ENCODE results near the gene MX2. TPM values are rescaled to one million over a fixed set of nuclear protein-coding genes. Genes with fewer than 3 reads are reported as not detected.

The MX2 gene
- total RNA-seq, 1 experiment from 2014 or later, result 56.7 TPM

- H3K4me3 ChIP-seq (ENCODE audit: low read depth in 2 of 2, low read length in 2 of 2), result no peak overlapping the region
- CTCF ChIA-PET, result no interaction called here
- H3K27me3 ChIP-seq (ENCODE audit: control insufficient read depth, insufficient read depth, low read length), result no peaks in the 10 kb centered on the region
- intact Hi-C loops (cut with micrococcal nuclease; ENCODE audit: unreplicated experiment) (no loop called here), in situ Hi-C loops (cut with HindIII; ENCODE audit: low pct_unique_long_range_greater_than_20kb, low sequenced_read_pairs) (no loop called here)
- H3K27ac ChIP-seq (ENCODE audit: low read length), result no peak overlapping the region
- BruUV-seq (replicated peaks), result no TSS peak
- TF ChIP-seq, protein P1, sequence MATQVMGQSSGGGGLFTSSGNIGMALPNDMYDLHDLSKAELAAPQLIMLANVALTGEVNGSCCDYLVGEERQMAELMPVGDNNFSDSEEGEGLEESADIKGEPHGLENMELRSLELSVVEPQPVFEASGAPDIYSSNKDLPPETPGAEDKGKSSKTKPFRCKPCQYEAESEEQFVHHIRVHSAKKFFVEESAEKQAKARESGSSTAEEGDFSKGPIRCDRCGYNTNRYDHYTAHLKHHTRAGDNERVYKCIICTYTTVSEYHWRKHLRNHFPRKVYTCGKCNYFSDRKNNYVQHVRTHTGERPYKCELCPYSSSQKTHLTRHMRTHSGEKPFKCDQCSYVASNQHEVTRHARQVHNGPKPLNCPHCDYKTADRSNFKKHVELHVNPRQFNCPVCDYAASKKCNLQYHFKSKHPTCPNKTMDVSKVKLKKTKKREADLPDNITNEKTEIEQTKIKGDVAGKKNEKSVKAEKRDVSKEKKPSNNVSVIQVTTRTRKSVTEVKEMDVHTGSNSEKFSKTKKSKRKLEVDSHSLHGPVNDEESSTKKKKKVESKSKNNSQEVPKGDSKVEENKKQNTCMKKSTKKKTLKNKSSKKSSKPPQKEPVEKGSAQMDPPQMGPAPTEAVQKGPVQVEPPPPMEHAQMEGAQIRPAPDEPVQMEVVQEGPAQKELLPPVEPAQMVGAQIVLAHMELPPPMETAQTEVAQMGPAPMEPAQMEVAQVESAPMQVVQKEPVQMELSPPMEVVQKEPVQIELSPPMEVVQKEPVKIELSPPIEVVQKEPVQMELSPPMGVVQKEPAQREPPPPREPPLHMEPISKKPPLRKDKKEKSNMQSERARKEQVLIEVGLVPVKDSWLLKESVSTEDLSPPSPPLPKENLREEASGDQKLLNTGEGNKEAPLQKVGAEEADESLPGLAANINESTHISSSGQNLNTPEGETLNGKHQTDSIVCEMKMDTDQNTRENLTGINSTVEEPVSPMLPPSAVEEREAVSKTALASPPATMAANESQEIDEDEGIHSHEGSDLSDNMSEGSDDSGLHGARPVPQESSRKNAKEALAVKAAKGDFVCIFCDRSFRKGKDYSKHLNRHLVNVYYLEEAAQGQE (IDR thresholded peaks at IDR 0.05; ENCODE audit: insufficient read depth in 1 of 2, low read depth in 2 of 2, low read length in 1 of 2), result no peak
- TF ChIP-seq SIN3A (IDR thresholded peaks at IDR 0.05; ENCODE audit: borderline replicate concordance, insufficient read depth, low read depth, low read length), result no peak
- TF ChIP-seq, protein P2, sequence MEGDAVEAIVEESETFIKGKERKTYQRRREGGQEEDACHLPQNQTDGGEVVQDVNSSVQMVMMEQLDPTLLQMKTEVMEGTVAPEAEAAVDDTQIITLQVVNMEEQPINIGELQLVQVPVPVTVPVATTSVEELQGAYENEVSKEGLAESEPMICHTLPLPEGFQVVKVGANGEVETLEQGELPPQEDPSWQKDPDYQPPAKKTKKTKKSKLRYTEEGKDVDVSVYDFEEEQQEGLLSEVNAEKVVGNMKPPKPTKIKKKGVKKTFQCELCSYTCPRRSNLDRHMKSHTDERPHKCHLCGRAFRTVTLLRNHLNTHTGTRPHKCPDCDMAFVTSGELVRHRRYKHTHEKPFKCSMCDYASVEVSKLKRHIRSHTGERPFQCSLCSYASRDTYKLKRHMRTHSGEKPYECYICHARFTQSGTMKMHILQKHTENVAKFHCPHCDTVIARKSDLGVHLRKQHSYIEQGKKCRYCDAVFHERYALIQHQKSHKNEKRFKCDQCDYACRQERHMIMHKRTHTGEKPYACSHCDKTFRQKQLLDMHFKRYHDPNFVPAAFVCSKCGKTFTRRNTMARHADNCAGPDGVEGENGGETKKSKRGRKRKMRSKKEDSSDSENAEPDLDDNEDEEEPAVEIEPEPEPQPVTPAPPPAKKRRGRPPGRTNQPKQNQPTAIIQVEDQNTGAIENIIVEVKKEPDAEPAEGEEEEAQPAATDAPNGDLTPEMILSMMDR (IDR thresholded peaks at IDR 0.05), result no peak
- TF ChIP-seq TCF7L2 (IDR thresholded peaks at IDR 0.05; ENCODE audit: low read depth, low read length), result no peak
- TF ChIP-seq POLR2AphosphoS5 (IDR thresholded peaks at IDR 0.05; ENCODE audit: low read depth, low read length), result no peak
- ATAC-seq, result no peak
- POLR2A ChIA-PET, result no interaction called here
- no peaks in the 10 kb centered on the region for H3K9me3 ChIP-seq (ENCODE audit: control insufficient read depth, insufficient read depth, low read depth, low read length)
- no peak for DNase-seq (ENCODE audit: low read depth, low spot score)
- no peaks in the 10 kb centered on the region for H3K36me3 ChIP-seq (ENCODE audit: control insufficient read depth, insufficient read depth, low read length)
- H3K4me1 ChIP-seq (ENCODE audit: control insufficient read depth, insufficient read depth, low read length), result no peaks in the 10 kb centered on the region
These were observed 91.9 kb downstream of the MX2 start for GRCh38 chr21:41453761-41454160.

GRCh38 chr21:41458121-41458520, 96.3 kb downstream of the MX2 start:
- ATAC-seq, result no peak
- in situ Hi-C loops (cut with HindIII; ENCODE audit: low pct_unique_long_range_greater_than_20kb, low sequenced_read_pairs), result no loop called here
- TF ChIP-seq, protein P1 (IDR thresholded peaks at IDR 0.05; ENCODE audit: insufficient read depth in 1 of 2, low read depth in 2 of 2, low read length in 1 of 2), result no peak
- no peak for TF ChIP-seq TCF7L2 (IDR thresholded peaks at IDR 0.05; ENCODE audit: low read depth, low read length)
- TF ChIP-seq, protein P2 (IDR thresholded peaks at IDR 0.05), result no peak
- TF ChIP-seq POLR2AphosphoS5 (IDR thresholded peaks at IDR 0.05; ENCODE audit: low read depth, low read length), result no peak
- no peak for TF ChIP-seq SIN3A (IDR thresholded peaks at IDR 0.05; ENCODE audit: borderline replicate concordance, insufficient read depth, low read depth, low read length)
- ChIA-PET CTCF (no interaction called here), POLR2A (interaction anchor here (0.6 kb wide), 1 partner anchor 96 kb away, joined by 3 read pairs; no protein-coding TSS in a partner anchor)
- no peaks in the 10 kb centered on the region for H3K36me3 ChIP-seq (ENCODE audit: control insufficient read depth, insufficient read depth, low read length)
- H3K9me3 ChIP-seq (ENCODE audit: control insufficient read depth, insufficient read depth, low read depth, low read length), result no peaks in the 10 kb centered on the region
- DNase-seq (ENCODE audit: low read depth, low spot score), result no peak
- H3K4me3 ChIP-seq (ENCODE audit: low read depth in 2 of 2, low read length in 2 of 2), result no peak overlapping the region
- no peaks in the 10 kb centered on the region; the same call in 1 of the 2 replicates for H3K4me1 ChIP-seq (ENCODE audit: control insufficient read depth, insufficient read depth, low read length)
- no peak overlapping the region for H3K27ac ChIP-seq (ENCODE audit: low read length)
- BruUV-seq (replicated peaks), result no TSS peak
- H3K27me3 ChIP-seq (ENCODE audit: control insufficient read depth, insufficient read depth, low read length), result no peaks in the 10 kb centered on the region
- intact Hi-C loops (cut with micrococcal nuclease; ENCODE audit: unreplicated experiment), result no loop called here
